Liver (tissue), 3 donors: Measurements from ENCODE around the gene MPRIP.

Experiments
- FOXA1 ChIP-seq: IDR thresholded peaks from 2 replicates; pipeline ENCODE4 v1.6.1; 2016; ENCODE audit warnings: antibody characterized with exemption
- RAD21 ChIP-seq, 2 donors: IDR thresholded peaks; 2 replicates each; pipeline ENCODE4 v1.6.1; 2016; ENCODE audit warnings: antibody characterized with exemption in 2 of 2, mild to moderate bottlenecking in 2 of 2
- TF ChIP-seq, protein P1 (sequence below): fragments of 150-350 bp; IDR thresholded peaks from 2 replicates; pipeline ENCODE4 v1.5.1; 2017; ENCODE audit warnings: improper control_type of control experiment, low read depth, low read length; ENCODE audit not compliant: missing input control
- TF ChIP-seq, protein P2 (sequence below): IDR thresholded peaks from 2 replicates; pipeline ENCODE4 v1.6.1; 2016; ENCODE audit warnings: antibody characterized with exemption, mild to moderate bottlenecking
- donor health status: healthy.
- donor health status: healthy.

DNA sequence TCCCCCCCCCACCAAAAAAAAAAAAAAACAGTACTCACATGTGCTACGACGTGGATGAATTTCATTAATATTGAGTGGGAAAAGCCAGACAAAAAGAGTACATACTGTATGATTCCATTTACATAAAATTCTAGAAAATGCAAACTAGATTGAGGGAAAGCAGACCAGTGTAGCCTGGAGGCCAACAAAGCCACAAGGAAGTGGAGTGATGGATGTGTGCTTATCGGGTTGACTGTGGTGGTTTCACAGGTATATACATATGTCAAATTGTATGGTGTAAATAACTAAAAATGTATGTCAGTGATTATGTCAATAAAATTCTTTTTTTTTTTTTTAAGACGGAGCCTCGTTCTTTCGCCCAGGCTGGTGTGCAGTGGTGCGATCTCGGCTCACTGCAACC lies 165.7 kb downstream of the MPRIP start:
- TF ChIP-seq, protein P1, sequence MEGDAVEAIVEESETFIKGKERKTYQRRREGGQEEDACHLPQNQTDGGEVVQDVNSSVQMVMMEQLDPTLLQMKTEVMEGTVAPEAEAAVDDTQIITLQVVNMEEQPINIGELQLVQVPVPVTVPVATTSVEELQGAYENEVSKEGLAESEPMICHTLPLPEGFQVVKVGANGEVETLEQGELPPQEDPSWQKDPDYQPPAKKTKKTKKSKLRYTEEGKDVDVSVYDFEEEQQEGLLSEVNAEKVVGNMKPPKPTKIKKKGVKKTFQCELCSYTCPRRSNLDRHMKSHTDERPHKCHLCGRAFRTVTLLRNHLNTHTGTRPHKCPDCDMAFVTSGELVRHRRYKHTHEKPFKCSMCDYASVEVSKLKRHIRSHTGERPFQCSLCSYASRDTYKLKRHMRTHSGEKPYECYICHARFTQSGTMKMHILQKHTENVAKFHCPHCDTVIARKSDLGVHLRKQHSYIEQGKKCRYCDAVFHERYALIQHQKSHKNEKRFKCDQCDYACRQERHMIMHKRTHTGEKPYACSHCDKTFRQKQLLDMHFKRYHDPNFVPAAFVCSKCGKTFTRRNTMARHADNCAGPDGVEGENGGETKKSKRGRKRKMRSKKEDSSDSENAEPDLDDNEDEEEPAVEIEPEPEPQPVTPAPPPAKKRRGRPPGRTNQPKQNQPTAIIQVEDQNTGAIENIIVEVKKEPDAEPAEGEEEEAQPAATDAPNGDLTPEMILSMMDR, result no peak
- no peak for TF ChIP-seq RAD21 (IDR thresholded peaks at IDR 0.05)
- TF ChIP-seq, protein P2, sequence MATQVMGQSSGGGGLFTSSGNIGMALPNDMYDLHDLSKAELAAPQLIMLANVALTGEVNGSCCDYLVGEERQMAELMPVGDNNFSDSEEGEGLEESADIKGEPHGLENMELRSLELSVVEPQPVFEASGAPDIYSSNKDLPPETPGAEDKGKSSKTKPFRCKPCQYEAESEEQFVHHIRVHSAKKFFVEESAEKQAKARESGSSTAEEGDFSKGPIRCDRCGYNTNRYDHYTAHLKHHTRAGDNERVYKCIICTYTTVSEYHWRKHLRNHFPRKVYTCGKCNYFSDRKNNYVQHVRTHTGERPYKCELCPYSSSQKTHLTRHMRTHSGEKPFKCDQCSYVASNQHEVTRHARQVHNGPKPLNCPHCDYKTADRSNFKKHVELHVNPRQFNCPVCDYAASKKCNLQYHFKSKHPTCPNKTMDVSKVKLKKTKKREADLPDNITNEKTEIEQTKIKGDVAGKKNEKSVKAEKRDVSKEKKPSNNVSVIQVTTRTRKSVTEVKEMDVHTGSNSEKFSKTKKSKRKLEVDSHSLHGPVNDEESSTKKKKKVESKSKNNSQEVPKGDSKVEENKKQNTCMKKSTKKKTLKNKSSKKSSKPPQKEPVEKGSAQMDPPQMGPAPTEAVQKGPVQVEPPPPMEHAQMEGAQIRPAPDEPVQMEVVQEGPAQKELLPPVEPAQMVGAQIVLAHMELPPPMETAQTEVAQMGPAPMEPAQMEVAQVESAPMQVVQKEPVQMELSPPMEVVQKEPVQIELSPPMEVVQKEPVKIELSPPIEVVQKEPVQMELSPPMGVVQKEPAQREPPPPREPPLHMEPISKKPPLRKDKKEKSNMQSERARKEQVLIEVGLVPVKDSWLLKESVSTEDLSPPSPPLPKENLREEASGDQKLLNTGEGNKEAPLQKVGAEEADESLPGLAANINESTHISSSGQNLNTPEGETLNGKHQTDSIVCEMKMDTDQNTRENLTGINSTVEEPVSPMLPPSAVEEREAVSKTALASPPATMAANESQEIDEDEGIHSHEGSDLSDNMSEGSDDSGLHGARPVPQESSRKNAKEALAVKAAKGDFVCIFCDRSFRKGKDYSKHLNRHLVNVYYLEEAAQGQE, result no peak
- no peak for TF ChIP-seq FOXA1
